Measurements from ENCODE around the gene CD6. TPM values are rescaled to one million over a fixed set of nuclear protein-coding genes. Genes with fewer than 3 reads are reported as not detected.

CD6 gene
- total and polyA plus RNA-seq, 2 of the 8 experiments (the other 6 are each of a cell fraction or from before 2014, with no cell fraction given): 0.03 TPM; not detected in 1

- TF ChIP-seq, protein P1, sequence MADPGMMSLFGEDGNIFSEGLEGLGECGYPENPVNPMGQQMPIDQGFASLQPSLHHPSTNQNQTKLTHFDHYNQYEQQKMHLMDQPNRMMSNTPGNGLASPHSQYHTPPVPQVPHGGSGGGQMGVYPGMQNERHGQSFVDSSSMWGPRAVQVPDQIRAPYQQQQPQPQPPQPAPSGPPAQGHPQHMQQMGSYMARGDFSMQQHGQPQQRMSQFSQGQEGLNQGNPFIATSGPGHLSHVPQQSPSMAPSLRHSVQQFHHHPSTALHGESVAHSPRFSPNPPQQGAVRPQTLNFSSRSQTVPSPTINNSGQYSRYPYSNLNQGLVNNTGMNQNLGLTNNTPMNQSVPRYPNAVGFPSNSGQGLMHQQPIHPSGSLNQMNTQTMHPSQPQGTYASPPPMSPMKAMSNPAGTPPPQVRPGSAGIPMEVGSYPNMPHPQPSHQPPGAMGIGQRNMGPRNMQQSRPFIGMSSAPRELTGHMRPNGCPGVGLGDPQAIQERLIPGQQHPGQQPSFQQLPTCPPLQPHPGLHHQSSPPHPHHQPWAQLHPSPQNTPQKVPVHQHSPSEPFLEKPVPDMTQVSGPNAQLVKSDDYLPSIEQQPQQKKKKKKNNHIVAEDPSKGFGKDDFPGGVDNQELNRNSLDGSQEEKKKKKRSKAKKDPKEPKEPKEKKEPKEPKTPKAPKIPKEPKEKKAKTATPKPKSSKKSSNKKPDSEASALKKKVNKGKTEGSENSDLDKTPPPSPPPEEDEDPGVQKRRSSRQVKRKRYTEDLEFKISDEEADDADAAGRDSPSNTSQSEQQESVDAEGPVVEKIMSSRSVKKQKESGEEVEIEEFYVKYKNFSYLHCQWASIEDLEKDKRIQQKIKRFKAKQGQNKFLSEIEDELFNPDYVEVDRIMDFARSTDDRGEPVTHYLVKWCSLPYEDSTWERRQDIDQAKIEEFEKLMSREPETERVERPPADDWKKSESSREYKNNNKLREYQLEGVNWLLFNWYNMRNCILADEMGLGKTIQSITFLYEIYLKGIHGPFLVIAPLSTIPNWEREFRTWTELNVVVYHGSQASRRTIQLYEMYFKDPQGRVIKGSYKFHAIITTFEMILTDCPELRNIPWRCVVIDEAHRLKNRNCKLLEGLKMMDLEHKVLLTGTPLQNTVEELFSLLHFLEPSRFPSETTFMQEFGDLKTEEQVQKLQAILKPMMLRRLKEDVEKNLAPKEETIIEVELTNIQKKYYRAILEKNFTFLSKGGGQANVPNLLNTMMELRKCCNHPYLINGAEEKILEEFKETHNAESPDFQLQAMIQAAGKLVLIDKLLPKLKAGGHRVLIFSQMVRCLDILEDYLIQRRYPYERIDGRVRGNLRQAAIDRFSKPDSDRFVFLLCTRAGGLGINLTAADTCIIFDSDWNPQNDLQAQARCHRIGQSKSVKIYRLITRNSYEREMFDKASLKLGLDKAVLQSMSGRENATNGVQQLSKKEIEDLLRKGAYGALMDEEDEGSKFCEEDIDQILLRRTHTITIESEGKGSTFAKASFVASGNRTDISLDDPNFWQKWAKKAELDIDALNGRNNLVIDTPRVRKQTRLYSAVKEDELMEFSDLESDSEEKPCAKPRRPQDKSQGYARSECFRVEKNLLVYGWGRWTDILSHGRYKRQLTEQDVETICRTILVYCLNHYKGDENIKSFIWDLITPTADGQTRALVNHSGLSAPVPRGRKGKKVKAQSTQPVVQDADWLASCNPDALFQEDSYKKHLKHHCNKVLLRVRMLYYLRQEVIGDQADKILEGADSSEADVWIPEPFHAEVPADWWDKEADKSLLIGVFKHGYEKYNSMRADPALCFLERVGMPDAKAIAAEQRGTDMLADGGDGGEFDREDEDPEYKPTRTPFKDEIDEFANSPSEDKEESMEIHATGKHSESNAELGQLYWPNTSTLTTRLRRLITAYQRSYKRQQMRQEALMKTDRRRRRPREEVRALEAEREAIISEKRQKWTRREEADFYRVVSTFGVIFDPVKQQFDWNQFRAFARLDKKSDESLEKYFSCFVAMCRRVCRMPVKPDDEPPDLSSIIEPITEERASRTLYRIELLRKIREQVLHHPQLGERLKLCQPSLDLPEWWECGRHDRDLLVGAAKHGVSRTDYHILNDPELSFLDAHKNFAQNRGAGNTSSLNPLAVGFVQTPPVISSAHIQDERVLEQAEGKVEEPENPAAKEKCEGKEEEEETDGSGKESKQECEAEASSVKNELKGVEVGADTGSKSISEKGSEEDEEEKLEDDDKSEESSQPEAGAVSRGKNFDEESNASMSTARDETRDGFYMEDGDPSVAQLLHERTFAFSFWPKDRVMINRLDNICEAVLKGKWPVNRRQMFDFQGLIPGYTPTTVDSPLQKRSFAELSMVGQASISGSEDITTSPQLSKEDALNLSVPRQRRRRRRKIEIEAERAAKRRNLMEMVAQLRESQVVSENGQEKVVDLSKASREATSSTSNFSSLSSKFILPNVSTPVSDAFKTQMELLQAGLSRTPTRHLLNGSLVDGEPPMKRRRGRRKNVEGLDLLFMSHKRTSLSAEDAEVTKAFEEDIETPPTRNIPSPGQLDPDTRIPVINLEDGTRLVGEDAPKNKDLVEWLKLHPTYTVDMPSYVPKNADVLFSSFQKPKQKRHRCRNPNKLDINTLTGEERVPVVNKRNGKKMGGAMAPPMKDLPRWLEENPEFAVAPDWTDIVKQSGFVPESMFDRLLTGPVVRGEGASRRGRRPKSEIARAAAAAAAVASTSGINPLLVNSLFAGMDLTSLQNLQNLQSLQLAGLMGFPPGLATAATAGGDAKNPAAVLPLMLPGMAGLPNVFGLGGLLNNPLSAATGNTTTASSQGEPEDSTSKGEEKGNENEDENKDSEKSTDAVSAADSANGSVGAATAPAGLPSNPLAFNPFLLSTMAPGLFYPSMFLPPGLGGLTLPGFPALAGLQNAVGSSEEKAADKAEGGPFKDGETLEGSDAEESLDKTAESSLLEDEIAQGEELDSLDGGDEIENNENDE (IDR thresholded peaks at IDR 0.05; ENCODE audit: insufficient replicate concordance, low read length): no peak
- TF ChIP-seq, protein P2, sequence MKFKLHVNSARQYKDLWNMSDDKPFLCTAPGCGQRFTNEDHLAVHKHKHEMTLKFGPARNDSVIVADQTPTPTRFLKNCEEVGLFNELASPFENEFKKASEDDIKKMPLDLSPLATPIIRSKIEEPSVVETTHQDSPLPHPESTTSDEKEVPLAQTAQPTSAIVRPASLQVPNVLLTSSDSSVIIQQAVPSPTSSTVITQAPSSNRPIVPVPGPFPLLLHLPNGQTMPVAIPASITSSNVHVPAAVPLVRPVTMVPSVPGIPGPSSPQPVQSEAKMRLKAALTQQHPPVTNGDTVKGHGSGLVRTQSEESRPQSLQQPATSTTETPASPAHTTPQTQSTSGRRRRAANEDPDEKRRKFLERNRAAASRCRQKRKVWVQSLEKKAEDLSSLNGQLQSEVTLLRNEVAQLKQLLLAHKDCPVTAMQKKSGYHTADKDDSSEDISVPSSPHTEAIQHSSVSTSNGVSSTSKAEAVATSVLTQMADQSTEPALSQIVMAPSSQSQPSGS (IDR thresholded peaks at IDR 0.05; ENCODE audit: low read length): no peak
- TF ChIP-seq RNF2 (IDR thresholded peaks at IDR 0.05; ENCODE audit: borderline replicate concordance, low read depth, low read length, missing control alignments, poor library complexity, severe bottlenecking): no peak
- no peak for TF ChIP-seq TEAD4 (IDR thresholded peaks at IDR 0.05; ENCODE audit: low read depth, low read length)
- TF ChIP-seq EZH2 (IDR thresholded peaks at IDR 0.05; ENCODE audit: low read depth, low read length, severe bottlenecking): no peak
- TF ChIP-seq SUZ12 (IDR thresholded peaks at IDR 0.05; ENCODE audit: low read length): no peak
- TF ChIP-seq TCF12 (IDR thresholded peaks at IDR 0.05; ENCODE audit: low read depth, low read length): no peak
- TF ChIP-seq BRCA1 (IDR thresholded peaks at IDR 0.05; ENCODE audit: low read depth, low read length): no peak
- no peak for TF ChIP-seq SP1 (IDR thresholded peaks at IDR 0.05; ENCODE audit: low read depth, low read length)
These were observed 83.6 kb downstream of the CD6 start (continued) for GRCh38 chr11:61054927-61055562.

Data from H1 (cell line).